Measurements from ENCODE around the gene CSGALNACT2.

CSGALNACT2 gene

GRCh38 chr10:43196981-43197833 lies 59.0 kb downstream of the CSGALNACT2 start:
- Histone ChIP-seq H3K27me3 (ENCODE audit: insufficient read depth, low read length) (no peaks in the 10 kb centered on the region), H3K36me3 (ENCODE audit: insufficient read depth, low read length) (no peaks in the 10 kb centered on the region), H3K79me2 (ENCODE audit: control insufficient read depth, insufficient read depth, low read length, unreplicated experiment) (no peaks in the 10 kb centered on the region), H3K27ac (ENCODE audit: low read depth, low read length) (no peak overlapping the region), H3K4me1 (ENCODE audit: control insufficient read depth, insufficient read depth, low read length, unreplicated experiment) (no peaks in the 10 kb centered on the region), H3K4me3 (ENCODE audit: low read depth, low read length) (no peak overlapping the region), H2AFZ (ENCODE audit: low read length, unreplicated experiment) (no peak overlapping the region)

- H3K27ac ChIP-seq (ENCODE audit: low read depth, low read length) = no peak overlapping the region
- no peak overlapping the region for H2AFZ ChIP-seq (ENCODE audit: low read length, unreplicated experiment)
- no peaks in the 10 kb centered on the region for H3K4me1 ChIP-seq (ENCODE audit: control insufficient read depth, insufficient read depth, low read length, unreplicated experiment)
- H3K4me3 ChIP-seq (ENCODE audit: low read depth, low read length) = no peak overlapping the region
- no peaks in the 10 kb centered on the region for H3K27me3 ChIP-seq (ENCODE audit: insufficient read depth, low read length)
- H3K79me2 ChIP-seq (ENCODE audit: control insufficient read depth, insufficient read depth, low read length, unreplicated experiment) = no peaks in the 10 kb centered on the region
- no peaks in the 10 kb centered on the region for H3K36me3 ChIP-seq (ENCODE audit: insufficient read depth, low read length)
Measured at GRCh38 chr10:43197834-43198681, 59.8 kb downstream of the CSGALNACT2 start.

- no peaks in the 10 kb centered on the region for H3K36me3 ChIP-seq (ENCODE audit: insufficient read depth, low read length)
- H3K4me1 ChIP-seq (ENCODE audit: control insufficient read depth, insufficient read depth, low read length, unreplicated experiment) = no peaks in the 10 kb centered on the region
- no peaks in the 10 kb centered on the region for H3K79me2 ChIP-seq (ENCODE audit: control insufficient read depth, insufficient read depth, low read length, unreplicated experiment)
- H3K27ac ChIP-seq (ENCODE audit: low read depth, low read length) = no peak overlapping the region
- no peak overlapping the region for H3K4me3 ChIP-seq (ENCODE audit: low read depth, low read length)
- H3K27me3 ChIP-seq (ENCODE audit: insufficient read depth, low read length) = no peaks in the 10 kb centered on the region
- no peak overlapping the region for H2AFZ ChIP-seq (ENCODE audit: low read length, unreplicated experiment)
Measured at GRCh38 chr10:43198682-43199005, 60.4 kb downstream of the CSGALNACT2 start.

DNA sequence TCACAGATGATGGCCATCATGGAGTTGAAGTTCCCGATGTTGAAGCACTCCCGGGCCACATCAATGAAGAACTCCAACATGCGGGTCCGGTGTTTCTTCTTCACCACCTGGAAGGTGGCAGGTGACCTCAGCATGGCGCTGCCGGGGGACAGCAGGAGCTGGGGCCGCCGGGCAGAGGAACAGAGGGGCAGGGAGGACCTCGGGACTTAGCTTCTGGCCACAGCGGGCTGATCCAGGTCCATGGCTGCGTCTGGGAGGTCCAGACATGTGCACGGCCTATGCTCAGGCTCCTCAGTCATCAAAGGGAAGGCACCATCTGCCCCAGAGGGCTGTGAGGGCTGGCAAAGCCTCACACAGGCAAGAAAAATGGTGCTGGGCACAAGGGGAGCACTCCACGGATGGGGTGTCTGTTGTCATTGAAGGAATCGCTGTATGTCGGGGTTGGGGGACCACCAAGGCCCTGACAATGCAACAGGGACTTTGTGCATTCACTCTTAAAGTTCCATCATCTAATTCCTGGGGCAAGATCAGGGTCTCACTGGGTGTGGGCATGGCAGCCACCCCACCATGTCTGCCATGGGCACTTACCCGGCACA lies 60.9 kb downstream of the CSGALNACT2 start:
- H3K36me3 ChIP-seq (ENCODE audit: insufficient read depth, low read length) = no peaks in the 10 kb centered on the region

GRCh38 chr10:43199684-43200537 lies 61.7 kb downstream of the CSGALNACT2 start:
- H2AFZ ChIP-seq (ENCODE audit: low read length, unreplicated experiment) = no peak overlapping the region
- no peaks in the 10 kb centered on the region for H3K27me3 ChIP-seq (ENCODE audit: insufficient read depth, low read length)
- no peaks in the 10 kb centered on the region for H3K79me2 ChIP-seq (ENCODE audit: control insufficient read depth, insufficient read depth, low read length, unreplicated experiment)
- no peaks in the 10 kb centered on the region for H3K36me3 ChIP-seq (ENCODE audit: insufficient read depth, low read length)
- H3K4me1 ChIP-seq (ENCODE audit: control insufficient read depth, insufficient read depth, low read length, unreplicated experiment) = no peaks in the 10 kb centered on the region
- no peak overlapping the region for H3K4me3 ChIP-seq (ENCODE audit: low read depth, low read length)
- no peak overlapping the region for H3K27ac ChIP-seq (ENCODE audit: low read depth, low read length)

More for the DNA sequence above, 60.9 kb downstream of the CSGALNACT2 start:
- Histone ChIP-seq H3K4me3 (ENCODE audit: low read depth, low read length) (no peak overlapping the region), H3K79me2 (ENCODE audit: control insufficient read depth, insufficient read depth, low read length, unreplicated experiment) (no peaks in the 10 kb centered on the region), H3K4me1 (ENCODE audit: control insufficient read depth, insufficient read depth, low read length, unreplicated experiment) (no peaks in the 10 kb centered on the region), H3K27me3 (ENCODE audit: insufficient read depth, low read length) (no peaks in the 10 kb centered on the region), H2AFZ (ENCODE audit: low read length, unreplicated experiment) (no peak overlapping the region), H3K27ac (ENCODE audit: low read depth, low read length) (no peak overlapping the region)

- Histone ChIP-seq H3K36me3 (ENCODE audit: insufficient read depth, low read length) (no peaks in the 10 kb centered on the region), H3K4me3 (ENCODE audit: low read depth, low read length) (no peak overlapping the region)
Measured at GRCh38 chr10:43200538-43201390, 62.5 kb downstream of the CSGALNACT2 start.

DNA sequence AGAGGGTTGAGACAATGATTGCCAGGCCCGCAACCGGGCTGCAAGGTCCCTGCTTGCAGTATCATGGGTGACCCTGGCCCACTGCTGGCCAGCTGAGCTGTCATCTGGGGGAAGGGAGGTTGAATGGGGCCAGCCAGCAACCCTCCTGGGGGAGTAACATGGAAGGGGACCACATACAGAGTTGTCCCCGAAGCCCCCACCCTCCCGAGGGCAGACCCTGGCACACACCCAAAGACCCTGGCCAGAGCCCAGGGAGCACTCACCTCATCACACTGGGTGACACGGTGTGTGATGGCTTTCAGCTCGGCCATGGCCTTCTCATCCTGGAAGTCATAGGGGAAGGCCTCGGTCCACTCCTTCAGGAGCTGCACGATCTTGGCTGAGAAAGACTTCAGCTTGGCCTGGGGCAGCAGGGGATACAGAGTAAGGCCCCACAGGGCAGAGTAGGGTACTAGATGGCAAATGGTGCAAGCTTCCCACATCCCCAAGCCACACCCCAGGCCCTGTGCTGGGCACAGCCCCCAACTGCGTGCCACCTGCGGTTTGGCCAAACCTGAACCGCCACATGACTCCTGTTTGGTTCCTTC lies 63.4 kb downstream of the CSGALNACT2 start:
- no peaks in the 10 kb centered on the region for H3K79me2 ChIP-seq (ENCODE audit: control insufficient read depth, insufficient read depth, low read length, unreplicated experiment)
- no peaks in the 10 kb centered on the region for H3K36me3 ChIP-seq (ENCODE audit: insufficient read depth, low read length)
- no peak overlapping the region for H3K27ac ChIP-seq (ENCODE audit: low read depth, low read length)
- H2AFZ ChIP-seq (ENCODE audit: low read length, unreplicated experiment) = no peak overlapping the region
- H3K4me3 ChIP-seq (ENCODE audit: low read depth, low read length) = no peak overlapping the region
- H3K4me1 ChIP-seq (ENCODE audit: control insufficient read depth, insufficient read depth, low read length, unreplicated experiment) = no peaks in the 10 kb centered on the region
- H3K27me3 ChIP-seq (ENCODE audit: insufficient read depth, low read length) = no peaks in the 10 kb centered on the region

More at GRCh38 chr10:43200538-43201390, 62.5 kb downstream of the CSGALNACT2 start:
- H3K4me1 ChIP-seq (ENCODE audit: control insufficient read depth, insufficient read depth, low read length, unreplicated experiment) = no peaks in the 10 kb centered on the region
- H2AFZ ChIP-seq (ENCODE audit: low read length, unreplicated experiment) = no peak overlapping the region
- H3K79me2 ChIP-seq (ENCODE audit: control insufficient read depth, insufficient read depth, low read length, unreplicated experiment) = no peaks in the 10 kb centered on the region
- no peak overlapping the region for H3K27ac ChIP-seq (ENCODE audit: low read depth, low read length)
- H3K27me3 ChIP-seq (ENCODE audit: insufficient read depth, low read length) = no peaks in the 10 kb centered on the region

- H2AFZ ChIP-seq (ENCODE audit: low read length, unreplicated experiment) = no peak overlapping the region
- peak overlapping the region; percentile 72 for H3K4me3 ChIP-seq (ENCODE audit: low read depth, low read length)
- H3K4me1 ChIP-seq (ENCODE audit: control insufficient read depth, insufficient read depth, low read length, unreplicated experiment) = no peaks in the 10 kb centered on the region
- H3K79me2 ChIP-seq (ENCODE audit: control insufficient read depth, insufficient read depth, low read length, unreplicated experiment) = no peaks in the 10 kb centered on the region
- no peaks in the 10 kb centered on the region for H3K36me3 ChIP-seq (ENCODE audit: insufficient read depth, low read length)
- H3K27ac ChIP-seq (ENCODE audit: low read depth, low read length) = no peak overlapping the region
- no peaks in the 10 kb centered on the region for H3K27me3 ChIP-seq (ENCODE audit: insufficient read depth, low read length)
Measured at GRCh38 chr10:43202224-43202656, 64.0 kb downstream of the CSGALNACT2 start.

DNA sequence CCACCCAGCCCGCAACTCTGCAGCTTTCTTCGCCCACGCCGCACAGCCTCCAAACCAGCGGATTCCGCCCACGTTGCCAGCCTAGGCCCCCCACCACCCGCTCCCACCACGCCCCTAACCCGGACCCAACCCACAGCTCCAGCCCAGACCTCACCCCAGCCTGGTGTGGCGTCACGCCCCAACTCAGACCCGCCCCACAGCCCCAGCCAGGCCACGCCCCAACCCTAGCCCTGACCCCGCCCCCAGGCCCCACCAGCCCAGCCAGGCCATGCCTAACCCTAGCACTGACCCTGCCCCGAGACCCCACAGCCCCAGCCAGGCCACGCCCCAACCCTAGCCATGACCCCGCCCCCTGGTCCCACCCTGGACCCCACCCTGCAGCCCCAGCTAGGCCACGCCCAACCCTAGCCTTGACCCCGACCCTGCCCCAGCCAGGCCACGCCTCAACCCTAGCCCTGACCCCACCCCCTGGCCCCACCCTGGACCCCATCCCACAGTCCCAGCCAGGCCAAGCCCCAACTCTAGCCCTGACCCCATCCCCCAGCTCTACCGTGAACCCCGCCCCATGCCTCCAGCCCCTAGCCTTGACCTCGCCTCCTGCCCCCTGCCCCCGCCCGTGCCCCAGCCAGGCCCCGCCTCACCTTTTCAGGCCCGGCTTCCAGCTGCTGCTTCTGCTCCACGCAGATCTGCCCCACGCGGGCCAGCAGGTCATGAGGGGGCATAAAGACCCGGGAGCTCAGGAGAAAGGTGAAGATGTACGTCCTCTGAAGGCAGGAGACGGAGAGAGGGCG lies 64.6 kb downstream of the CSGALNACT2 start:
- Histone ChIP-seq H2AFZ (ENCODE audit: low read length, unreplicated experiment) (no peak overlapping the region), H3K4me3 (ENCODE audit: low read depth, low read length) (peak overlapping the region; percentile 72)

More for the DNA sequence above, 64.6 kb downstream of the CSGALNACT2 start:
- H3K4me1 ChIP-seq (ENCODE audit: control insufficient read depth, insufficient read depth, low read length, unreplicated experiment) = no peaks in the 10 kb centered on the region
- no peaks in the 10 kb centered on the region for H3K27me3 ChIP-seq (ENCODE audit: insufficient read depth, low read length)
- H3K36me3 ChIP-seq (ENCODE audit: insufficient read depth, low read length) = no peaks in the 10 kb centered on the region
- no peaks in the 10 kb centered on the region for H3K79me2 ChIP-seq (ENCODE audit: control insufficient read depth, insufficient read depth, low read length, unreplicated experiment)
- no peak overlapping the region for H3K27ac ChIP-seq (ENCODE audit: low read depth, low read length)

Data from ACC112 (cell line).